Umbilical cord (tissue), 2 donors: ENCODE measurements around the gene MRTFA. TPM values are rescaled to one million over a fixed set of nuclear protein-coding genes. Genes with fewer than 3 reads are reported as not detected.
A peak's percentile ranks its signal among the peaks of the same experiment; 100 is the strongest.
"Not testable (repeated sequence)": the region's sequence is repeated elsewhere in the genome, so short reads cannot be mapped to it uniquely, and the experiment has no call there.

ENCODE experiments used
- DNase-seq: peaks from one replicate; pipeline ENCODE4 v3.0.0-alpha.2; 2015; ENCODE audit warnings: low spot score
- total RNA-seq: library from RNA; depleted of rRNA; stranded (reverse); fragments of >200 nt; gene quantifications from one replicate; pipeline ENCODE4 v1.2.3, GENCODE V29; 2014; ENCODE audit warnings: low replicate concordance; ENCODE audit not compliant: insufficient read depth

Gene MRTFA
- total RNA-seq, 1 donor from 2014 or later, result 85.2 TPM

DNA sequence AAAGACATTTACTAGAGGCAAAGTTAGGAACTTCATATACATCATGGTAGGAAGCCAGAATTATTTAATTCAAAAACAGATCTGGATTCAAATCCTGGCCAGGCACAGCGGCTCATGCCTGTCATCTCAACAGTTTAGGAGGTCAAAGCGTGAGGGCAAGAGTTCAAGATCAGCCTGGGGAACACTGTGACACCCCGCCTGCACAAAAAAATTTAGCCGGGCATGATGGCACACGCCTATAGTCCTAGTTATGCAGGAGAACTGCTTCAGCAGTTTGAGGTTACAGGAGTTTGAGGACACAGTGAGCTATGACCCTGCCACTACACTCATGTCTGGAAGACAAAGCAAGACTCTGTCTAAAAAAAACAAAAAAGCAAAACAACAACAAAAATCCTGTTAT is 8.9 kb downstream of the MRTFA start:
- DNase-seq, result no peak

DNA sequence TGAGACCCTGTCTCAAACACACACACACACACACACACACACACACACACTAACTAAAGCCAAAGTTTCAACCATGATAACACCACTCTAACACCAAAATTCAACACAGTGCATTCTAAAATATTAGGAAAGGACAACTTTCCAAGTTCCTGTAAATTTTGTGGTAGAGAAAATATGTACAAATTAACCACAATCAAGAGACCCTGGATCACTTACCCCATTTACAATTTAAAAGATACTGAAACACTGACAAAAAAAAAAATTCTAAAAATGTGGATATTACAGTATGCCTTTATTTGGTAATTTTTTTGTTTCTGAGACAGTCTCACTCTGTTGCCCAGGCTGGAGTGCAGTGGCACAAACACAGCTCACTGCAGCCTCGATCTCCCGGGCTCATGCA is 9.7 kb downstream of the MRTFA start:
- DNase-seq, result no peak

DNA sequence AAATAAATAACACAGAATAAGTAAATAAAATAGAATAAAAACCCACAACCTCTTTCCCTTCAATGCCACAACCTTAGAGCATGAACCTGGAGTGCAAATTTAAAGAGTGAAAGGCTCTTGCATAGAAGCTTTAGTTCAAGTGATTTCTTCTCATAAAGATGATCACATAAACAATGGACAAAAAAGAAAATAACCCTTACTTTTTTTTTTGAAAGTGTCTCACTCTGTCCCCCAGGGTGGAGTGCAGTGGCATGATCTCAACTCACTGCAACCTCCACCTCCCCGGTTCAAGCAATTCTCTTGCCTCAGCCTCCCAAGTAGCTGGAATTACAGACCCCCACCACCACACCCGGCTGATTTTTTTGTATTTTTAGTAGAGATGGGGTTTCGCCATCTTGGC is 10.7 kb downstream of the MRTFA start:
- not testable (repeated sequence) for DNase-seq

DNA sequence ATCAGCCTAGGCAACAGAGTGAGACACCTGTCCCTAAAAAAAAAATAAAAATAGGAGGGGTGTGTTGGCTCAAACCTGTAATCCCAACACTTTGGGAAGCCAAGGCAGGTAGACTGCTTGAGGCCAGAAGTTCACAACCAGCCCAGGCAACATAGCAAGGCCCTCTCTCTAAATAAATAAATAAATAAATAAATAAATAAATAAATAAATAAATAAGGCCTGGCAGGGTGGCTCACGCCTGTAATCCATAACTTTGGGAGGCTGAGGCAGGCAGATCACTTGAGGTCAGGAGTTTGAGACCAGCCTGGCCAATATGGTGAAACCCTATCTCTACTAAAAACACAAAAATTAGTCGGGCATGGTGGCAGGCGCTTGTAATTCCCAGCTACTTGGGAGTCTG is 11.2 kb downstream of the MRTFA start:
- DNase-seq, result not testable (repeated sequence)

DNA sequence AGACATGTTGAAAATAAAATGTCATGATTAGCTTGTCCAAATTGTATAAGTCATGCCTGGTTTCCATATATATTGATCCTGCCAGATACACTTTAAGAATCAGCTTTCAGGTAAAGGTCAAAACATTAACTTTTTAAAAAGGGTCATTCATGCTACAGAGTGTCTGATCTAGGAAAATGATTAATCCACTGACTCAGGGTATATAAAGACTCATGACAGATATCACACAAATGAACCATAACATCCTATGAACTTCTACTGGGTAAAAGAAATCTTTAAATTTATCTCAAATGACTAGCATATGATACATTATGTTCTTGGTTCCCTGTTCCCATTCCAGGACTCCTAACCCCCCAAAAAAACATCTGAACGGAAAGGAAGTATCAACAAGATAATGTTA is 11.7 kb downstream of the MRTFA start:
- DNase-seq, result no peak

DNA sequence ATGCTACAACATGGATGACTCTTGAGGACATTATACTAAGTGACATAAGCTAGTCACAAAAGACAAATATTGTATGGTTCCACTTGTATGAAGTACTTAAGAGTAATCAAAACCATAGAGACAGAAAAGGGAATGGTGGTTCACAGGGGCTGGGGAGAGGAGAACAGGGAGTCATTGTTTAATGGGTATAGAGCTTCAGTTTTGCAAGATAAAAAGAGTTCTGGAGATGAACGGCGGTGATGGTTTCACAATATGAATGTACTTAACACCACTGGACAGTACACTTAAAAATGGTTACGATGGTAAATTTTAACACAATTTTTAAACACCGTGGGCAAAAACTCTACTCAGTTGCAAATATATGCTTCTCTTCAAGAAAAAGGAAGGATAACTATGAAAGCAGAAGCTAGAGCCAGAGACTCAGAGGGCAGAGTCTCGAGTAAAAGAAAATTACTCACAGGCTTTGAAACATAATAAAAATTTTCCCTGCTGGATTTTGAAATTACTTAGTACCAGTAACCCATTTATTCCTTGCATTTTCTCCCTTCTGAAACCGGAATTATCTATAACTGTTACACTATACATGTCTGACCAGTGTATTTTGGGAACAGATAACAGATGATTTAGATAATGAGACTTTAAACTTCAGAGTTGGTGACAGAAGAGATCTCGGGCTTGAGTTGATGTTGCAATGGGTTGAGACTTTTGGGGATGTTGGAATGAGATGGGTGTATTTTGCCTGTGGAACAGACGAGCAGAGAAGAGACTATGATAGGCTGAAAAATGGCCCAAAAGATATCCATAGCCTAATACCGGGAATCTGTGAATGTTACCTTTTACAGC is 15.0 kb downstream of the MRTFA start:
- DNase-seq, result no peak

DNA sequence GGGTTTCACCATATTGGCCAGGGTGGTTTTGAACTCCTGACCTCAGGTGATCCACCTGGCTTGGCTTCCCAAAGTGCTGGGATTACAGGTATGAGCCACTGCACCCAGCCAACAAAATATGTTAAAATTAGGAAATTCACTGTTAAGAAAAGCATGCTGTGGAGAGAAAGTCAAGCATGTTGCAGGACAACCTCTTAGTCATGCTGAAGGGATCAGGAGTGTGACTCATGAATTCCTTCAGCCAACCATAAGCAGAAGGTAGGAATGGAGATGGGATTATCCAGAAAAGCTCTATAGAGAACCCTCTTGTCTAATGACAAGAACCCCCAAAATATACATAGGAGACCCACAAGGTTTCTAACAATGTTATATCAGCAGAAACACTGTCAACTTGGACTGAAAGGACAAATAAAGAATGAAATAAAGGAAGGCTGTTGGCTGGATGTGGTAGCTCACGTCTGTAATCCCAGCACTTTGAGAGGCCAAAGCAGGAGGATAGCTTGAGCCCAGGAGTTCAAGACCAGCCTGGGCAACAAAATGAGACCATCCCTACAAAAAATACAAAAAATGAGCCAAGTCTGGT is 16.0 kb downstream of the MRTFA start:
- no peak for DNase-seq

DNA sequence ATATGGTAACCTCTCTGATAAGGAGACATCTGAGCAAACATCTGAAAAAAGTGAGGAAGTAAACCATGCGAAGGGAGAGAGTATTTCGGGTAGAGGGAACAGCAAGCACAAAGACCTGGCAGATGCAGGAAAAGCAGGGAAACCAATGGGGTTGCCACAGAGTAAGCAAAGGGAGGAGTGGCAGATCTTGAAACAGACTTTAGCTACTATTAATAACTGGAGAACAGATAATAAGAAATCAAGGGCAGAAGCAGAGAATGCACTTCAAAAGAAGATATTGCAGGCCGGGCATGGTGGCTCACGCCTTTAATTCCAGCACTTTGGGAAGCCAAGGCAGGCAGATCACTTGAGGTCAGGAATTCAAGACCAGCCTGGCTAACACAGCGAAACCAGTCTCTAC is 18.1 kb downstream of the MRTFA start:
- no peak for DNase-seq

DNA sequence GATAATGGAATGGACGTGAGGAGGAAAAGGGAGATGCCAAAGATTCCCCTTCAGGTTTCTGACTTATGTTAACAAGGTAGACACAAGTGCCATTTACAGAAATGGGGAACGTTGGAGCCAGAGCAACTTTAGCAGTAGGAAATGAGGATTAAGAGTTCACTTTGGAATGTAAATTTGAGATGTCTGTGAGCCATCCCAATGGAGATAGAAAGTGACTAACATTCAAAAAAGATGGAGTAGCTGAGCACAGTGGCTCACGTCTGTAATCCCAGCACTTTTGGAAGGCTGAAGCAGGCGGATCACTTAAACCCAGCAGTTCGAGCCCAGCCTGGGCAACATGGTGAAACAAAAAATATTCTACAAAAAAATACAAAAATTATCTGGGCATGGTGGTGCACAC is 19.9 kb downstream of the MRTFA start:
- no peak for DNase-seq

DNA sequence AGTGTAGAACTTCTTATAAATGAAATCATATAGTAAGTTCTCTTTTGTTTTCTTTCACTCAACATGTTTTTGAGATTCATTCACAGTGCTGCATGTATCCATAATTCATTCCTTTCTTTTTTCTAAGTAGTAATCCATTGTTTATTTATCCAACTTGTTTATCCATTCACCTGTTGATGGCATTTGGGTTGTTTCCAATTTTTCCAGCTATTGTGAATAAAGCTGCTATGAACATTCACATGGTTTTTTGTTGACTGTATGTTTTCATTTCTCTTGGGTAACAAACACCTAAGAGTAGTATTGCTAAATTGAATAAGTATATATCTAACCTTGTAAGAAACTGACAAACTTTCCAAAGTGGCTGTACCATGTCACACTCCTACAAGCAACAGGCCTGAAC is 23.5 kb downstream of the MRTFA start:
- DNase-seq, result no peak

DNA sequence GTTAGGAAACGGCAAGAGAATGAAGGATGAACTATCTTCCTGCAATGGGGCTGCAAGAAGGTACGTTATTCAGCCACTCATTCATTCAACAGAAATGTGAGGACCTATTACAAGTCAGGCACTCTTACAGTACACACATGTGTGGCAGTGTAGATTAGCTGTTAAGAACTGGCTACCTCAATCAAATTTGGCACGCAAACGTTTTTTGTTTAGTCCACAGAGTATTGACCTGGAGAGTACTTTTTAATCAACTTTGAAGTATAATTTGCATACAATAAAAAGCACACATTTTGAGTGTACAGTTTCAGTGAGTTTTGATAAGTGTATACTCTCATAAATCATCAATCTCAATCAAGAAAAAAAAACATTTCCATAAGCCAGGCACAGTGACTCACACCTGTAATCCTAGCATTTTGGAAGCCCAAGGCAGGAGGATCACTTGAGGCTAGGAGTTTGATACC is 24.2 kb downstream of the MRTFA start:
- DNase-seq, result no peak

DNA sequence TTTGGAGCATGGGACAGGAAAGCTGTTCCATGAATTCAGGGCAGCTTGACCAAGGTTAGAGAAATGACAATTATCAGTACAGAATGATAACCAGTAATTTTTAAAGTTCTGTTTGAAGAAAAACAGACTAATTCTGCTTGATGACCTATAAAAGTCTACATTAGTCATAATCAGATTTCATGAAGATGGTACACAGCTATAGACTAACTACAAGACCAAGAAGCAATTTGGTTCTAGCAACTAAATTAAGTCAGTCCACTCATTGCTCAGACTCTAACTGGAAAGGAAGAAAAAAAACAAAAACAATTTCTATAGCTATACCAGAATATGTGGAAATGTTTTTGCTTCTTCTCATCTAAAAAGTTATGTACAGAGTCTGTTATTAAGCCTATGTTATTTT is 24.9 kb downstream of the MRTFA start:
- DNase-seq, result no peak

DNA sequence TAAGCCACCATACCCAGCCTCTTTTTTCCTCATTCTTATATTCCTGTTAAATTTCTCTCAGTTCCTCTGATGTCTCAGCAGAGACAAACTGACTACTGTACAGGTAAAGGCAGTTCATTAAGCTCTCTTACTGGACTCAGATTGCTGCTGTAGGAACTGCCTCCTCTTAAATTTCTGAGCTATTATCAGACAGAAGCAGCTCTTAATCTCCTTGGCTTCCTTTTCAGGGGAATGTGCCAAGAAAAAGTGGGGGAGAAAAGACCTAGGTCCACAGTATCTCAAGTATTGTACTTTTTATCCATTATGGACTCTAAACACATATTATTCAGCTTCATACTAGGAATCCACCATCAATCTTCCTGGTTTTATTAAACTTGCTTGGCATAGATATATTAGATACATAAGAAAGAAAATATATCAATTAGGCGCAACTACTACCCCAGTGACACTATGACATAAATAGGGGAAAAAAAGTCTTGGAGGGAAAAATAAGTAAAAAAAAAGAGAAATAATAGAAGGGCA is 26.1 kb downstream of the MRTFA start:
- no peak for DNase-seq

DNA sequence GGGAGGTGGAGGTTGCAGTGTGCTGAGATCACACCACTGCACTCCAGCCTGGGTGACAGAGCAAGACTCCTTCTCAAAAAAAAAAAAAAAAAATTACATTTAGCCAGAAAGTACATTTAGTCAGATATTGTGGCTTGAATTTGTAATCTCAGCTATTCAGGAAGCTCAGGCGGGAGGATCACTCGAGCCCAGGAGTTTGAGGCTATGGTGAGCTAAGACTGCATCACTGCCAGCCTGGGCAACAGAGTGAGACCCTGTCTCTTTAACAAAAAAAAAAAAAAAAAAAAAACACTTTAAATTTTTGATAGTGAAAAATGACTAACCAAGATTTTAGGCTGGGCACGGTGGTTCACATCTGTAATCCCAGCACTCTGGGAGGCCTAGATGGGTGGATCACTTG is 27.3 kb downstream of the MRTFA start:
- no peak for DNase-seq

DNA sequence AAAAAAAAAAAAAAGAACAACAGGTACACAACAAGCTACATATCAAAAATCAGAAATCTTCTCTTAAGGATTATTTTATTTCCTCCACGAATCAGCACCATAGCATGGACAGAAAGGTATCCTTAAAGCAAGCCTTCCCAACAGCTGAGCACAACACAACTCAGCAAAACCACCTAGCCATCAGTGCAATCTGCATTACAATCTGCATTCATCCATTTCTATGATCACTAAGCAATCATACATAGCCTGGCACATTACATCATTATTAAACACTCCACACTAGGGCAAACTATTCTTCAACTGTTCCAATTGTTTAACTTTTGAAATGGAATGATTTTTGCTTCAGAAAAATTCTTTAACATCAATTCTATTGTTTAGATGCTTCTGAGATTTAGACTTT is 29.0 kb downstream of the MRTFA start:
- no peak for DNase-seq

DNA sequence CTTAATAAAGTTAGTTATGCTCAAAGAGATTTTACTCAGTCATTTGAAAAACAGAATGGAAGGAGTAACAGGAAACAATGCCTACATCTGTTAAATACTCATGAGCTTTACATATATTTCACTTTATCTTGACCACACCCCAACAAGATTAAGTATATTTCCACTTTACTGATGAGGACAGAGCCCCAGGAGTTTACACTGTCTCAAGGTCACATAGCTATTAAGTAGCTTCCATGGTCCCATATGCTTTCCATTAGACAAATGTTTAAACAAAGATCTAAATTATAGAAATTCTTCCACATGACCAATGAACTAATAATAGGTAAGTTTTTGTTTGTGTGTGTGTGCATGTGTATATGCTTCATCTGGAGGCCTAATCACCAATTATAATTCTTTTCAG is 30.2 kb downstream of the MRTFA start:
- no peak for DNase-seq

DNA sequence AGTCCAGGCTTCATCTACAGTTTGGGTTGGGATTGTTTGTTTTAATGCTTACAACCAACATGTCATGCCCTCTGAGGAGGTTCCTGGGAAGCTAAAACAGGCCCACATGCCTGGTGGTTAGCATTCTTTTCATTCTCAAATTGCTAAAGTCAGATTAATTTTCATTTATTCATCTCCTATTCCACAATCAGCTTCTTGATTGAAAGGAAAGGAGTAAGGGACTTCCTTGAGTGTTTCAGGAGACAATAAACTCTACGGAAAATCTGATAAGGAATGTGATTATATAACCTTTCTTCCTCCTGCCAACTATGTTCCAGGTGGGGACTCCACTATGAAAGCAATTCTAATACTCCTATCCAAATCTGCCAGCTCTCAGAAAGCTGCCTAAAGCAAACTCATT is 30.8 kb downstream of the MRTFA start:
- DNase-seq, result no peak

DNA sequence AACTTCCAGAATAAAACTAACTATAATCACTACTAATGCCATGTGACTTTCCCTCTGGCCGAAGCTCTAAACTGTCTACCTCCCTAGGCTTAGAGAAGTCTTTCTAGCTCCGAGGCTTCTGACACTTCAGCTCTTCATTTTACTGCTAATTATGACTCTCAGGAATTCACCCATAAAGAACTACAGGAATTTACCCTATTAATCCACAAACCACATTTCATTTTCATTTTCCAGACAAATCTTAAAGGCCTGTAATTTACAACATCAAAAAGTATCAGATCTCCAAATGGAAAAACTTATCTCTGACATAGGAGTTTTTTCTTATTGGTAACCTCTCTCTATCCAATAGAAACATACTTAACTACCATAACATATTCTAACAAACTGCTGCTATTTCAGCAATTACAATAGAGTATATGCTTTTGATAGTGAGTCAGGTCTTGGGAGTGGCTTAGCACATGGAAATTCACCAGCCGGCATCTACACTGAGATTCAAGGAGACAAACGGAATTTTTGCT is 33.4 kb downstream of the MRTFA start:
- DNase-seq, result no peak

DNA sequence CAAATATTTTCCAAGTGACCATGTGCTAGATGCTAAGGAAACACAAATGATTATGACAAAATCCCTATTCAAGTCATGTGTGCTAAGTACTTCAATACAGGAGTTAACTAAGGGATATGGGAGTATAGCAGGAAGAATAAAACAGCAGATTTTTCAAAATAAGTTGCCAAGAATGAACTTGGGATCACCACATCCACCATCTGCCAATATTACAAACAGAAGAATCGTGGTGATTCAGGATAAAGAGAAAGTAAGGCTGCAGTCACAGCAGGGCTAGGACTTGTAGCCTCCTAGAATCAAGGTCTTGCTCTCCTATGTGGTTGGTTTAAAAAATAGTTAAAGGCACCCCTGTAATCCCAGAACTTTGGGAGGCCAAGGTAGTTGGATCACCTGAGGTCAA is 34.3 kb downstream of the MRTFA start:
- no peak for DNase-seq

DNA sequence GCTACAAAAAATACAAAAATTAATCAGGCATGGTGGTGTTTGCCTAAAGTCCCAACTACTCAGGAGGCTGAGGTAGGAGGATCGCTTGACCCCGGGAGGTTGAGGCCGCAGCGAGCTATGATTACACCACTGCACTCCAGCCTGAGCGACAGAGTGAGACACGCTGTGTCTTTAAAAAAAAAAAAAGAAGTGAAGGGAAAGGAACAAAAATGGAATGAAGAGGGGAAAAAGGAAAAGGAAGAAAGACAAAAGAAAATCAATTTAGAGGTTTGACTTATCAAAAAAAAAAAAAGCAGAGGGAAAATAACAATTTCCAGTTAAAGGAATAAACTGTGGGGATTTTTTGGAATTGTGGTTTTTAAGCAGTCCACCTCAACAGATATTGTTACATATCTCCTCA is 36.8 kb downstream of the MRTFA start:
- no peak for DNase-seq

DNA sequence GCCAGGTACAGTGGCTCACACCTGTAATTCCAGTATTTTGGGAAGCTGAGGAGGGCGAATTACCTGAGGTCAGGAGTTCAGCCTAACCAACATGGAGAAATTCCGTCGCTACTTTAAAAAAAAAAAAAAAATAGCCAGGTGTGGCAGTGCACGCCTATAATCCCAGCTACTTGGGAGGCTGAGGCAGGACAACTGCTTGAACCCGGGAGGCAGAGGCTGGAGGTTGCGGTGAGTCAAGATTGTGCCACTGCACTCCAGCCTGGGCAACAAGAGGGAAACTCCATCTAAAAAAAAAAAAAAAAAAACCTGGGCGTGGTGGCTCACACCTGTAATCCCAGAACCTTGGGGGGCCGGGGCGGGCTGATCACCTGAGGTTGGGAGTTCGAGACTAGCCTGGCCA is 37.8 kb downstream of the MRTFA start:
- DNase-seq, result not testable (repeated sequence)

DNA sequence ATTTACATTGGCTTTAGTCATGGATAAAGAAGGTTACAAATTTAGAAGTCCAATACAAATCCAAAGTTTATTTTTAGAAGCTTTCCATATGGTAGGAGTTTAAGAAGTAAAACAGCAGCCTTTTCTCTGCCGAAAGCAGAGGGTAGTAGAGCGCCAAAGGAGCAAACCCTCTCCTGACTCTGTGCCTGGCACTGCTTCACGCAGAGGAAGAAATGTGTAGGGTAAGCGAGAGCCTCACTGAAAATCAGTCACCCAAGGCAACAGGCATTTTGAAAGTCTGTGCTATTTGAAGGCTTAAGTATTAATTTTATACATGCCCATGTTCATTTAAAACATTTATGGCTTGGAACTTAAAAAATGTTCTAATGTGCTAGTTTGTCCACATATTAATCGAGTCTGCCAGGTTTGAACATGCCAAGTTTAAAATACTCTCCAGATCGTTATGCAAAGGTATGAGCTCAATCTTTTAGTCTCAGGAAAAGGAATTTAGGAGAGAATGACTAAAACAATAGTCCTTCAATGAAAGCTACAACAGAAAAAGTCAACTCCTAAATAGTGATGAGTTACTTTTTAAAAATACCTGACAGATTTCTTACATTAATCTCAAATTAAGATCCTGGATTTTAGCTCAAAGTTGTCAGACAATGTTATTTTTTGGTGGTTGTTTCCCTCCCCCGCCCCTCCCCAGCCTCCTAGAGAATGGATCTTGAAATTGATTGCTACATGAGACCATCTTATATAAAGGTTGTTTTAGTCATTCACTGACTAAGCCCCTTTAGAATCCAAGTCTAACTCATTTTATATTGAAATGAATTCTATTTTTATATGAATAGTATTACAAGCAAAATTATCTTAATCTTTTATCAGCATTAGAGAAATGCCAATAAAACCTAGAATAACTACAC is 38.7 kb downstream of the MRTFA start:
- DNase-seq, result peak; percentile 39
